GM19023 (cell line): Measurements from ENCODE around the gene TM7SF3.
A peak's percentile ranks its signal among the peaks of the same experiment; 100 is the strongest.
"Not testable (repeated sequence)": the region's sequence is repeated elsewhere in the genome, so short reads cannot be mapped to it uniquely, and the experiment has no call there.

Source experiments
- ATAC-seq: cut with Tn5 transposase; IDR thresholded peaks from one replicate; pipeline ENCODE4 v1.9.1; 2021; ENCODE audit warnings: mild to moderate bottlenecking, moderate library complexity; ENCODE audit not compliant: unreplicated experiment

TM7SF3 gene, protein sequence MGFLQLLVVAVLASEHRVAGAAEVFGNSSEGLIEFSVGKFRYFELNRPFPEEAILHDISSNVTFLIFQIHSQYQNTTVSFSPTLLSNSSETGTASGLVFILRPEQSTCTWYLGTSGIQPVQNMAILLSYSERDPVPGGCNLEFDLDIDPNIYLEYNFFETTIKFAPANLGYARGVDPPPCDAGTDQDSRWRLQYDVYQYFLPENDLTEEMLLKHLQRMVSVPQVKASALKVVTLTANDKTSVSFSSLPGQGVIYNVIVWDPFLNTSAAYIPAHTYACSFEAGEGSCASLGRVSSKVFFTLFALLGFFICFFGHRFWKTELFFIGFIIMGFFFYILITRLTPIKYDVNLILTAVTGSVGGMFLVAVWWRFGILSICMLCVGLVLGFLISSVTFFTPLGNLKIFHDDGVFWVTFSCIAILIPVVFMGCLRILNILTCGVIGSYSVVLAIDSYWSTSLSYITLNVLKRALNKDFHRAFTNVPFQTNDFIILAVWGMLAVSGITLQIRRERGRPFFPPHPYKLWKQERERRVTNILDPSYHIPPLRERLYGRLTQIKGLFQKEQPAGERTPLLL

DNA sequence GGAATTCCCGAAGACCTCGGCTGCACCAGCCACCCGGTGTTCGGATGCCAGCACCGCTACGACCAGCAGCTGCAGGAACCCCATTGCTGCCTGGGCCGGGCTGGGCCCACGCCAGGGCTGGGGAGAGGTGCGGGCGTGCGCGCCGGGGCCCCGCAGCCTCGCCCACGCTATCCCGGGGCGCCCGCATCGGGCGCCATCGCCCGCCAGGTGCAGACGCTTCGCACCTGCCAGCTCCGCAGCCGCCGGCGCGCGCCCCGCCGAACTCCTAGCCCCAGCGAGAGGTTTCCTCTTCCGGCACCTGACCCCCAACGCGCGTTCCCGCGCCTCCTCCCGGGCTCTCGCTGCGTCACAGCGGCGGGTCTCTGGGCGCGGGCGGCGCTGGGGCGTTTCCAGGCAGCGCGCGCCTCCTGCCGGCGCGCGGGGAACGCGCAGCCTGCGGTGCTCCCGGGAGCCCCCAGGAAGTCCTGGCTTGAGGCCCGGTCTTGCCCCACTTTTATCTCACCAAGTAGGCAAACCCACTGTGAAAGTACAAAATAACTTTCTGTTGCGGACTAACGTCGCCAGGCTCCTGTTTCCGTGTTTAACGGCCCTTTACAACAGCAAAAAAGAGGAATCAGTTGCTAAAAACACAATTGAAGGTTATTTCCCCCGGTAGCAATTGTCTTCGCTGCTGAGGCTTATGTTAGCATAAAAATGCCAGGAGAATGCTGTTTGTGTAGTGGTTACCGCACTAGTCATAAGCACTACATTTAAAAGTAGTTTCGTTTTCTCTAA, at the start of gene TM7SF3:
Gene TM7SF3 (minus strand): TSS at position 300 of the 774 bp plus-strand sequence. CDS start 216 bp downstream, at position 84.
- peak; percentile 91 for ATAC-seq

DNA sequence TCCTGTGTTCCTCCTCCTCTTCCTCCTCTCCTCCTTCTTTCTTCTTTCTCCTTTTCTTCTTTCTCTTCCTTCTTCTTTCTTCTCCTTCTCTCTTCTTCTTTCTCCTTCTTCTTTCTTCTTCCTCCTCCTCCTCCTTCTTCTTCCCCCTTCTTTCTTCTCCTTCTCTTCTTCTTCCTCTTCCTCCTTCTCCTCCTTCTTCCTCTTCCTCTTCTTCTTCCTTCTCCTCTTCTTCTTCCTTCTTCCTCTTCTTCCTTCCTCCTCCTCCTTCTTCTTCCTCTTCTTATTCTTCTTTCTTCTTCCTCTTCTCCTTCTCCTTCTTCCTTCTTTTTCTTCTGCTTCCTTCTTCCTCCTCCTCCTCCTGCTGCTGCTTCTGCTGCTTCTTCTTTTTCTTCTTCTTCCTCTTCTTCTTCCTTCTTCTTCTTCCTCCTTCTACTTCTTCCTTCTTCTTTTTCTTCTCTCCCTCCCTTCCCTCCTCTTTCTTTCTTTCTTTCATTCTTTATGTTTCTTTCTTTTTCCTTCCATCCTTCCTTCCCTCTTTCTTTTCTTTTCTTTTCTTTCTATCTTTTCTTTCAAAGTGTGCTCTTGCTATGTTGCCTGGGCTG, 49.2 kb upstream of the TM7SF3 start:
- no peak for ATAC-seq

- ATAC-seq: no peak
Measured at GRCh38 chr12:27061317-27061716, 47.1 kb upstream of the TM7SF3 start.

DNA sequence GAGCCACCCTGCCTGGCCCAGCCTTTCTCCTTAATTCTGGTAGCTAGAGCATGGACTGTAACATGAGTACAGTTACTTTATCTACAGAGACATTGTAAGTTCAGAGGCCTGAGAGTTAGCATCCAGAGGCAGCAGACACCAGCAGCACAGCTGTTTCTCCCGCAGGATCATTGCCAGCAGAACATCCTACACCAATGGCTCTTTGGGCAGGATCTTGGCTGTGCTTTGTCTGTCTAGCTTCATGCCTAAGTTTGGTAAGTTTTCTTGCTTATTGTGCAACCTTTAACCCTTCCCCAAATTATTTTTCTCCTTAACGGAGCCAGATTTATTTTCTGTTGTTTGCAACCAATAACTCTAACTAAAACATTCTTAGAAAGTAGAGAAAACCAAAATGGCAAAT, 46.6 kb upstream of the TM7SF3 start:
- ATAC-seq: no peak

- no peak for ATAC-seq
Measured at GRCh38 chr12:27057543-27057942, 43.4 kb upstream of the TM7SF3 start.

DNA sequence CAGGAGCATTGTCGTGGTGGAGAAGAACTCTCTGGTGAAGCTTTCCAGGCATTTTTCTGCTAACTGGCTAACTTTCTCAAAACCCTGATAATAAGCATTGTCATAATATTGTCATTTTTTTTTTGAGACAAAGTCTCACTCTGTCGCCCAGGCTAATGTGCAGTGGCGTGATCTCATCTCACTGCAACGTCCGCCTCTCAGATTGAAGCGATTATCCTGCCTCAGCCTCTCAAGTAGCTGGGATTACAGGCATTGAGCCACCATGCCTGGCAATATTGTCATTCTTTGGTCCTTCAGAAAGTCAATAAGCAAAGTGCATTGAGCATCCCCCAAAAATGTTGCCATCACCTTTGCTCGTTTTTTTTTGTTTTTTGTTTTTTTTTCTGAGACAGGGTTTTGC, 41.8 kb upstream of the TM7SF3 start:
- no peak for ATAC-seq

GRCh38 chr12:27052742-27053141, 38.6 kb upstream of the TM7SF3 start:
- no peak for ATAC-seq

- no peak for ATAC-seq
Measured at GRCh38 chr12:27052176-27052575, 38.0 kb upstream of the TM7SF3 start.

GRCh38 chr12:27048822-27049752, 34.9 kb upstream of the TM7SF3 start:
- ATAC-seq: no peak

GRCh38 chr12:27042018-27042417, 27.8 kb upstream of the TM7SF3 start:
- ATAC-seq: not testable (repeated sequence)

- ATAC-seq: not testable (repeated sequence)
Measured at GRCh38 chr12:27040637-27041036, 26.5 kb upstream of the TM7SF3 start.

DNA sequence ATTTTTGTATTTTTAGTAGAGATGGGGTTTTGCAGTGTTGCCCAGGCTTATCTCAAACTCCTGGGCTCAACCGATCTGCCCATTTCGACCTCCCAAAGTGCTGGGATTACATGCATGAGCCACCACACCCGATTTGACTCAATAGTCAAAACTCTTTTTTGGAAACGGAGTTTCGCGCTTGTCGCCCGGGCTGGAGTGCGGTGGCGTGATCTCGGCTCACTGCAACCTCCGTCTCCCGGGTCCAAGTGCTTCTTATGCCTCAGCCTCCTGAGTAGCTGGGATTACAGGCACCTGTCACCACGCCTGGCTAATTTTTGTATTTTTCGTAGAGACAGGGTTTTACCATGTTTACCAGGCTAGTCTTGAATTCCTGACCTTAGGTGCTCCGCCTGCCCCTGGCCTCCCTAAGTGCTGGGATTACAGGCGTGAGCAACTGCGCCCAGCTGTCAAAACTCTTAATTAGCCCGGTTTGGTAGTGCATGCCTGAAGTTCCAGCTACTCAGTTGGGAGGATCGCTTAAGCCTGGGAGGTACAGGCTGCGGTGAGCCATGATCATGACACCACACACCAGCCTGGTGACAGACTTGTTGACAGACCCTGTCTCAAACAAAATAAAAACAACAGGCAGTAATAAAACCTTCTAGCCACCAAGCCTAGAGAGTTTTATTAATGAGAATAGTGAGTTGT, 20.6 kb upstream of the TM7SF3 start:
- no peak for ATAC-seq

DNA sequence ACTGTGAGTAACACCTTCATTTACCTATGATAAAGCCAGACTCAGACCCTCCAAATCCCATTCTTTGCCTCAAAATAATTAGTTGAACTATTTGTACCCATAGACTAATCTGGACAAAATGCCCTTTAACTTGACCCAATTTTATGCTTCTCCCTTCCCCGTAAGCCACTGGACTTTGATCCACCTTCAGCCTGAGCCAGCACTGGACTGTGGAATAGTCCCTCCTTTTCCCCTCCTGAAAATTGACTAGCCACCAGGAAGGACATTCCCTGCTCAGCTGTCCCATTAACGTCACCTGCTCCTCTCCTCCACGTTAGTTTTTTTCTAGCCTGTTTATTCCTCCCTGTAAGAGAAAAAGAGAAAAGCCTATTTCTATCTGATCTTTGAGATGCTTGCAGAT, 18.5 kb upstream of the TM7SF3 start:
- ATAC-seq: no peak

DNA sequence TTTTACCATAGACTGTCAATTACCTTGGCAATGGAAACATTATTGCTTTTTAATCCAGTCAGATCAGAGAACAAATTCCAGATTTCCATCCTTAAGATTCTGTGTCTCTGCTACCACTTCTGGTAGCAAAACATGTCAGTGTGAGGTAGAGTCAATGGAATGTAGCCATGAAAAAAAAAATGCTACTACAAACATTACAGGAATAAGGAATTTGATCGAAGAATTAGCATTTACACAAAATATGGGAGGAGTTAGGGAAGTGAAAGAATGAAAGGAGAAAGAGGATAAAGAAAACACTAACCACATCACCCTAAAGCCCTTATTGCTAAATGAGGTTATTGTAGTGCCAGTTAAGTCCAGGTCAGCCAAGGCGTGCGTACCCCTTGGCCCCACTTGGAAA, 17.3 kb upstream of the TM7SF3 start:
- no peak for ATAC-seq

DNA sequence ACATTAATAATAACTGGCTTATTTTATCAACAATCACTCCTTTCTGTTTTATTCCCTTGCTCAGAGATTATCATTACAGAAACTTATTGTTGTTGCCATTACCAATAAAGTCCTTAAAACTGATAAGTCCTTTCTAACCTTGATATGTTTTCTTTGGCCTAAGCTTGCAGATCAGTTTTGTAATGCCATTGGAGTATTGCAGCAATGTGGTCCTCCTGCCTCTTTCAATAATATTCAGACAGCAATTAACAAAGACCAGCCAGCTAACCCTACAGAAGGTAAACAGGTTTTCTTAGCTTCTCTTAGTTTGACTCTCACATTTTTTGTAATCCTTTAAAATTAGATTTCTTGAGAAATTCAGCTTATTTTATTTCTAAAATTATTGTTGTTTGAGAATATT, 12.1 kb upstream of the TM7SF3 start:
- no peak for ATAC-seq

DNA sequence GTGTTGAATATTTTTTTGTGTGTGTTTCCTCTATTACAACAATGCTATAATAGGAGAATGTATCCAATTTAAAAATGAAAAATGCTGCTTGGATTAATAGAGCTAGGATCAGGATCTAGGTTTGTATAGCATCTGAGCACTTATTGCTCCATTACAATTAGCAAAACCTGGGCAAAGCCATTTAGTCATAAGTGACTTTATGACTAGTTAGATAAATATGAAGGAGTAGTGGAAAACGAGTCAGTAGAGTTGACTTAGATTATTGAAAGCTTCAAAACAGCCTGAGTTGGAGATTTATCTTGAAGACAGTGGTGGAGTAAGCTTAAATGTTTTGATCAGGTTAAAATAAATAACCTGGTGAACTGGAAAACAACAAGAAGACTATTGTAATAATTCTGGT, 10.9 kb upstream of the TM7SF3 start:
- ATAC-seq: no peak

DNA sequence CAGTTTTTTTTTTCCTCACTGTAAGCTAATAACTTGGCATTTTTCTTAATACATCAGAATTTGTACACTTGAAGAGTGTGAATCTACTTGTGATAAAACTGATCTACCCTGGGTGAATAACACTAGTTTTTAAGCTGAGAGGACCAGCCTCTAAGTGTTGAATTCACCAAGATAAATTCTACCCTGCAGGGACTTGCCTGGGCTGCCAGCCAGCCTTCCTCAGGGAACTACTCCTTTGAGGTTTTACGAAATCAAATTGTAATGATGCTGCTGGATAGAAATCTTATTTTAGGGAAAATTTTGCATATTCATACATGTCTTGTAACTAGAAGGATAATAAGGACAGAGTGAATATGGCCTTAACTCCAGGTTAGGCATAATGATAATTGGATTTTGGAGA, 10.1 kb upstream of the TM7SF3 start:
- no peak for ATAC-seq

- ATAC-seq: no peak
Measured at GRCh38 chr12:27020761-27021160, 6.6 kb upstream of the TM7SF3 start.

GRCh38 chr12:27018037-27018436, 3.9 kb upstream of the TM7SF3 start:
- no peak for ATAC-seq
